ENCODE measurements around the gene PLEKHG4B.

PLEKHG4B gene

DNA sequence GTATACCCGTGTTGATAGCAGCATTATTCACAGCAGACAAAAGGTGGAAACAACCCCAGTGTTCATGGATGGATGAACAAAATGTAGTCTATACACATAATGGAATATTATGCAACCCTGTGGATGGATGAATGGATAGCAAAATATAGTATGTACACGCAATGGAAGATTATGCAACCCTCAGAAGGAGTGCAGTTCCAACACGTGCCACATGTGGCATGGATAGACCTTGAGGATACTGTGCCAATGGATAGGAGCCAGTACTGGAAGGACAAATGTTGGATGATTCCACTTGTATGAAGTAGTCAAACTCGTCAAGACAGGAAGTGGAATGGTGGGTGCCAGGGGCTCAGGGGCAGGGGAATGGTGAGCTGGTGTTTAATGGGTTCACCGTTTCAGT, 44.9 kb downstream of the PLEKHG4B start:
- no peak for DNase-seq

DNA sequence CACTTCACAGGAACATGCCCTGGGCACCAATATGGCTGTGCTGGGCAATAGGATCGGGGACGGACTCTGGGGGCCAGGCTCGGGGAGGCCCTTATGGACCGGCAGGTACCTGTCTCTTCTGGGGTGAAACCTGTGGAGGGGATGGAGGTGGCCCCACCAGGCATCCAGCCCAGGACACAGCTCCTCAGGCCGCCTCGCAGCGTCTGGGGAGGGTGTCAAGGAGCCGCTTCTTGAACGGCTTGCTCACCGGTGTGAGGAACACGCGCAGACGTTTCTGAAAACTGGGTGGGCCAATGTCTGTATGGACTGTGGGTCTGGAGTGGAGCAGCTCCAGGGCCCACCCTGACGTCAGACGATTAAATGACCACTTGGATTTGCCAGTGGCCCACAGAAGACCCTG, 45.8 kb downstream of the PLEKHG4B start:
- DNase-seq = no peak

DNA sequence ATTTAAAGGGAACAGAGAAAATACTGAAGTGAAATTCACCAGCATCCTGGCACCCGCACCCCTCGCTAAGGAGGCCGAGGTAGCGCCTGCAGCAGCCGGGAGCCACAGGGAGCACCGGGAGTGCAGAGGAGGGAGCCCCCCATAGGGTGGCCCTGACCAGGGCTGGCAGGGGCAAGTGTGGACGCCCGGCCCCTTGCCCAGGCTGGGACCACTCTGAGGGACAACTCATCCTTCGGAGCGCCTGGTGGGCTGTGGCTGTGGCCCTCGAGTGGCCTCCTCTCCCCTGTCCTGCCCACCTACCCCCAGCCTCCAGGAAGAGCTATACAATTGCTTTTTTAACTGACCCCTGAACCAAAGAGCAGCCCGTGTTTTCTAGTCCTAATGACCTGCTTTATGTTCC, 47.0 kb downstream of the PLEKHG4B start:
- no peak for DNase-seq

DNA sequence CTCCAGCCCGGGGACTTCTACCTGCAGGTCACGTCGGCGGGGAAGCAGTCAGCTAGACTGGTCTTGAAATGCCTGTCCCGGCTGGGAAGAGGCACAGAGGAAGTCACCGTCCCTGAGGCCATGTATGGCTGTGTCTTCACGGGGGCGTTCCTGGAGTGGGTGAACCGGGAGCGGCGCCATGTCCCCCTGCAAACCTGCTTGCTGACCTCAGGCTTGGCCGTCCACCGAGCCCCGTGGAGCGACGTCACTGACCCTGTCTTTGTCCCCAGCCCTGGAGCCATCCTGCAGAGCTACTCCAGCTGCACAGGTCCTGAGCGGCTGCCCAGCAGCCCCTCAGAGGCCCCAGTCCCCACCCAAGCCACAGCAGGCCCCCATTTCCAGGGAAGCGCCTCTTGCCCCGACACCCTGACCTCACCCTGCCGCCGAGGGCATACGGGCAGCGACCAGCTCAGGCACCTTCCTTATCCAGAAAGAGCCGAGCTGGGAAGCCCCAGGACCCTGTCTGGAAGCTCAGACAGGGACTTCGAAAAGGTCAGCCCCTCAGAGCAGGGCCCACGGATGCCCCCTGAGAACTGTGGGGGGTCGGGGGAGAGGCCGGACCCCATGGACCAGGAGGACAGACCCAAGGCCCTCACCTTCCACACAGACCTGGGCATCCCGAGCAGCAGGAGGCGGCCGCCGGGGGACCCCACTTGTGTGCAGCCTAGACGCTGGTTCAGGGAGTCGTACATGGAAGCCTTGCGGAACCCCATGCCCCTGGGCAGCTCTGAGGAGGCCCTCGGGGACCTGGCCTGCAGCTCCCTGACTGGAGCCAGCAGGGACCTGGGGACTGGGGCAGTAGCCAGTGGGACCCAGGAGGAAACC, 47.8 kb downstream of the PLEKHG4B start:
- DNase-seq = no peak

DNA sequence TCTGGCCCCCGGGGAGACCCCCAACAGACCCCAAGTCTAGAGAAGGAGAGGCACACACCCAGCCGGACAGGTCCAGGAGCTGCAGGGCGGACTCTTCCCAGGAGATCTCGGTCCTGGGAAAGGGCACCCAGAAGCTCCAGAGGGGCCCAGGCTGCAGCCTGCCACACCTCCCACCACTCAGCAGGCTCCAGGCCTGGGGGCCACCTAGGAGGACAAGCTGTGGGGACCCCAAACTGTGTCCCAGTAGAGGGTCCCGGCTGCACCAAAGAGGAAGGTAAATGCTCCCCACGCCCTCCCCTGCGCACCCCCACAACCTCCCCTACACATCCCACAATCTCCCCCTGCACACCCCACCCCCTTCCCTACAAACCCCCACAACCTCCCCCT, 48.5 kb downstream of the PLEKHG4B start:
- no peak for DNase-seq

DNA sequence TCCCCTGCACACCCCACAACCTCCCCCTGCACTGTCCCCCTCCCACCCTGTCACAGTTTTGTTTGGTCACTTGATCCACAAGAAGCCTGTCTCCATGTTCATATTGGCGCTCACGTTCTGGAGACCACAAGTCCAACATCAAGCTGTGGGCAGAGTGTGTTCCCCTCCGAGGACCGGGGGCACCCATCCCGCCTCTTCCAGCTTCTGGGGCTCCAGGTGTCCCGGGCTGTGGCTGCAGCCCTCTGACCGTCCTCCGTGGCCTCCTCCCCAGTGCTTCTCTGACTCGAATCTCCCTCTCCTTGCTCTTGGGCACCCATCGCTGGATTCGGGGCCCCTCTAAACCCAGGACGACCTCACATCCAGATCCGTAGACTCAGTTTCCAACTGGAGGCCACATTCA, 49.2 kb downstream of the PLEKHG4B start:
- DNase-seq = no peak

DNA sequence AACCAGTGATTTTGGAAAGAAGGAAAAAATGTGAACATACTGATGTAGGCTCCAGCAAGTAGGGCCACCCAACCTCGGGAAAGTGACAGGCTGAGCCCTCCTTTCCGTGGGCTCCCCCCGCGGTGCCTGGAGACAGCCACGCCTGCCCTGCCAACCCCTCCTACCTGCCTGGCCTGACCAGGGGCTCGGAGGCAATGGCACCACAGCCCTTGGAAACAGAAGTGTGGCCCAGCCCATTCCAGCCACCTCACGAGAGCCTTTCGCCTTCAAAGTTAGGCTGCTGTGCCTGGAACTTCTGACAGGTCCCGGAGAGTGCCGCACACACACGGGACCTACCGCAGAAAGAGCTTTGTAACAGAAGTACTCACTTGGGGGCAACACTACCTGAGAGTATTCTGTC, 49.8 kb downstream of the PLEKHG4B start:
- DNase-seq = no peak

DNA sequence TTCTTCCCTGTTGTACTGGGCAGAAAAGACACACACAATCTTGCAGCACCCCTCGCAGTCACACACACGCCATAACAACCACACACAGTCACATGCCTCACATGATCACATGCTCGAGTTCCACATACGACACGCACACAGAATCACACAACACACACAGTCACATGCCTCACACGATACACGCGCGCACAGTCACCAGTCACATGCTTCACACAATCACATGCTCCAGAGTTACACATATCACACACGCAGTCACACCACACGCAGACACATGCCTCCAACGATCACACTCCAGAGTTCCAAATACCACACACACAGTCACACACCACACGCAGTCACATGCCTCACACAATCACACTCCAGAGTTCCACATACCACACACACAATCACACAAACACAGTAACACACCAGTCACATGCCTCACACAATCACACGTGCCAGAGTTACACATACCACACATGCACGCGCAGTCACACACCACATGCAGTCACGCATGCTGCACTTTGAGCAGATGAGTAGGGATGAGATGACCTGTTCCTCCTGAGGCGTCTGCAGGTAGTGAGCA, 50.4 kb downstream of the PLEKHG4B start:
- DNase-seq = no peak

DNA sequence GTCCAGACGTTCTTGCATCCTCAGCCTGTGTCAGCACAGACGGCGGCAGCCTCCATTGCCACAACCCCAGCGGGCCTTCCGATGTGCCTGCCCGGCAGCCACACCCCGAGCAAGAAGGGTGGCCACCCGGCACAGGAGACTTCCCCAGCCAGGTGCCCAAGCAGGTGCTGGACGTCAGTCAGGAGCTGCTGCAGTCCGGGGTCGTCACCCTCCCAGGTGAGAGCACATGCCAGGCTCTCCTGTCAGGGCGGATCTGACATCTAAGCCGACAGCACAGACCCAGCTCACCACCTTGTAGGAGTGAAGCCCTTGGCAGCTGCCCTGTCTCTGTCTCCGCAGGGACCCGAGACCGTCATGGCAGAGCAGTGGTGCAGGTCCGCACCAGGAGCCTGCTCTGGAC, 51.1 kb downstream of the PLEKHG4B start:
- DNase-seq = no peak

DNA sequence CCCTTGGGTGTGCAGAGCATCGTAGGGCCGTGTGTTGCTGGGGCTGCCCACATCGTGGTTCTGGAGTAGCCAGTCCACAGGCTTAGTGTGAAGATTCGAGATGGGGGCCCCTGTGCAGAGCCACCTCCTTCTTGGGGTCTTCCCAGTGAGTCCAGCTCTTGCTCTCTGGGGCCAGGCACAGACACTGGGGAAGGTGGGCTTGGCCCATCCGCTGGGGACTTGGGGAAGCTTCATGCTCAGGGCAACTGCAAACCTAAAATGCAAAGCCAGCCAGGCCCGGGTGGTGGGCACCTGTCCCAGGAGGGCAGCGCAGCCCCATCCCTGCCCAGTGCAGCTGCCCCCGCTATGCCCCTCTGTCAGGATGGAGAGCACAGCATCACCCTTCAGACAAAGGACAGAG, 53.0 kb downstream of the PLEKHG4B start:
- DNase-seq = no peak

DNA sequence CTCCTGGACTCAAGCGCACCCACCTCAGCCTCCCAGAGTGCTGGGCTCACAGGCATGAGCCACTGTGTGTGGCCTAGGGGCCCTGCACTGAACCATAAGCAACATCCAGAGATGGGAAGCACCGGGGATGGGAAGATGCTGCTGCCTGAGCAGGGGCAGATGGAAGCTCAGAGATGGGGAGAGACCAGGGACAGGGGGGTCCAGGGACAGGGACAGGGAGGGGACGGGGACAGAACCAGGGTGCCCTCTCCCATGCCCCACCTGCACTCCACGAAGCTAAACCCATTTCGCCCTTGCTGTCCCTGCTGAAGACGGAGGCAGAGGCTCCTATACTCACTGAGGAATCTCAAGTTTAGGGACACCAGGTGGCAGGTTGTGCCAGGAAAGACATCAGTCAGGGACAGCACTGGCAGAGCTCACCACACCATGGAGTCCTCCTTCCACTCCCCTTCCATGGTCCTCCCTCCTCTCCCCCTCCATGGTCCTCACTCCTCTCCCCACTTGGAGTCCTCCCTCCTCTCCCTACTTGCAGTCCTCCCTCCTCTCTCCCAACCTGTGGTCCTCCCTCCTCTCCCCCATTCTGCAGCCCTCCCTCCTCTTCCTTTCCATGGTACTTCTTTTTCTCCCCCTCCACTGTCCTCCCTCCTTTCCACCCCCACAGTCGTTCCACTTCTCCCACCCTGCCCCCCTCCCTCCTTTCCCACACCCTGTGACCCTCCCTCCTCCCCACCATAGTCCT, 53.8 kb downstream of the PLEKHG4B start:
- no peak for DNase-seq

DNA sequence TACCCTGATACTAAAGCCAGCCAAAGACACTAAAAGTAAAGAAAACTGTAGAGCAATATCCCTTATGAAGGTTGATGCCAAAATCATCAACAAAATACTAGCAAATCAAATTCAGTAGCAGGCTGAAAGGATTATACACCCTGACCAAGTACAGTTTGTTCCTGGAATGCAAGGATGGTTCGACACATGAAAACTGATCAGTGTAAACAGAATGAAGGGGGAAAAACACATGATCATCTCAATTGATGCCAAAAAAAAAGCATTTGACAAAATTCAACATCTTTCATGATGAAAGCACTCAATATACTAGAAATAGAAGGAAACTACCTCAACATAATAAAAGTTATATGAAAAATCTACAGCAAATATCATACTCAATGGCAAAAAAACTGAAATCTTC, 55.8 kb downstream of the PLEKHG4B start:
- no peak for DNase-seq

DNA sequence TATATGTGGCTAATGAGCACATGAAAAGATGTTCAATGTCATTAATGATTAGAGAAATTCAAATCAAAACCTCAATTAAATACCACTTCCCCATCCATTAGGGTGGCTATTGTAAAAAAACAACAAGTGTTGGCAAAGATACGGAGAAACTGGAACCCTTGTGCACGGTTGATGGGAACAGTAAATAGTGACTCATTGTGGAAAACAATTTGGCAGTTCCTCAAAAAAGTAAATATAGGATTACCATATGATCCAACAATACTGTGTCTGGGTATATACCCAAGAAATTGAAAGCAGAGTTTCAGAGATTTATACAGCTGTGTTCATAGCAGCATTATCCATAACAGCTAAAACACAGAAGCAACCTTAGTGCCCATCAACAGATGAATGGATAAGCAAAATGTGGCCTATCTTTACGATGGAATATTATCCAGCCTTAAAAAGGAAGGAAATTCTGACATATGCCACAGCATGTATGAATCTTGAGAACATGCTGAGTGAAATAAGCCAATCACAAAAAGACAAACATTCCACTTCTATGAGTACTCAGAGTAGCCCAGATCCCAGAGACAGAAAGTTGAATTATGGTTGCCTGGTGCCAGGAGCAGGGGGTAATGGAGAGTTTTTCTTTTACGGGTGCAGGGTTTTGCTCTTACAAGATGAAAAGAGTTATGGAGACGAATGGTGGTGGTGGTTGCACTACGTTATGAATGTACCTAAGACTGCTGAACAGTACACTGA, 57.9 kb downstream of the PLEKHG4B start:
- no peak for DNase-seq

DNA sequence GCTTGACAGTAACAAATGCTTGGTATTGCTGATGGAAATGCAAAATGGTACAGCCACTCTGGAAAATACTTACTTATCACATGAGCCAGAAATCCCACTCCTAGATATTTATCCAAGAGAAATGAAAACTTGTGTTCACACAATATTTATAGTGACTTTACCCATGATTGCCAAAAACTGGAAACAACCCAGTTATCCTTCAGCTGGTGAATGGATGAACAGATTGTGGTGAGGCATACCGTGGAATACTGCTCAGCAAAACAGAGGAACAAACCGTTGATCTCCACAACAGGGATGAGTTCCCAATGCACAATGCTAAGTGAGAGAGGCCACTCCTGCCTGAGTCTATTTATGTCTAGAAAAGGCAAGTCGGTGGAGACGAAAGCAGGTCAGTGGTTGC, 58.8 kb downstream of the PLEKHG4B start:
- DNase-seq = no peak

DNA sequence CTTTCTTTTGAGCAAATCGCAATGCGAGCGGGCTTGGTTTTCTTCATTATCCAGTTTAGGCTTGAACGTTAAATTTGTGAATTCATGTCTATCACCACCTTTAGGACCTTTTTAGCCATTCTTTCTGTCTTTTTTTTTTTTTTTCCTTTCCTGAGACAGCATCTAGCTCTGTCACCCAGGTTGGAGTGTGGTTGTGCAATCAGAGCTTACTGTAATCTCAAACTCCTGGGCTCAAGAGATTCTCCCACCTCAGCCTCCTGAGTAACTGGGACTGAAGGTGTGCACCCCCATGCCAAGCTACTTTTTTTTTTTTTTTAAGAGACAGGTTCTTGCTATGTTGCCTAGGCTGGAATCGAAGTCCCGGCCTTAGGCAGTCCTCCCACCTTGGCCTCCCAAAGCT, 60.1 kb downstream of the PLEKHG4B start:
- DNase-seq = no peak

DNA sequence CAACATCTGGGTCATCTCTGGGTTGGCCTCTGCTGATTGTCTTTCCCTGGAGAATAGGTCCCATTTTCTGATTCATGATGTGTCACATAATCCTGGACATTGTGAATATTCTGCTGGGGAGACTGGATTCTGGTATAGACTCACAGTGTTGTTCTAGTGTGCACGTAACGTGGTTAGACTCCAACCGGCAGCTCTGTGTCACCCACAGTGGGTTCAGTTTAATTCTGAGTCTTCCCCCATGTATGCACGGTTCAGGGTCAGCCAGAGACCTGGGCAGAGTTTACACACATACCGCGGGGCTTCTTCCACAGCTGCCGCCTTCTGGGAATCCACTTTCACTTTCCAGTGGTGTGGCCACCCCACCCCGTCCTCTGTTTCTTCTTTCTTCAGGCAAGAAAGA, 61.3 kb downstream of the PLEKHG4B start:
- no peak for DNase-seq

DNA sequence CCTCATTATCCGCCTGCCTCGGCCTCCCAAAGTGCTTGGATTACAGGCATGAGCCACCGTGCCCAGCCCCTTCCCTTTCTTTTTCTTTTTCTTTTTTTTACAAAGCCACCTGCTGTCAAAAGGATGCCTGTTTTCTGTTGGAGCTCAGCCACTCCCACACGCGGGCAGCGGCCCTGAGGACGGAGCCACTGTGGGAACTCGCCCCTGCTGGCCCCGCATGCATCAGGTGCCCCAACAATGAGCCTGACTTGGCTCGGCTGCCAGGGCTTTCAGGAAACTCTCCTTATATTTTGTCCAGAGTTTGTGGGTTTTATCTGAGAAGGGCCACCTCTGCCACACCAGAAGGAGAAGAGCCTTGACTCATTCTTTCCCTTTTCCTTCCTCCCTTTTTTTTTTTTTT, 62.3 kb downstream of the PLEKHG4B start:
- no peak for DNase-seq

DNA sequence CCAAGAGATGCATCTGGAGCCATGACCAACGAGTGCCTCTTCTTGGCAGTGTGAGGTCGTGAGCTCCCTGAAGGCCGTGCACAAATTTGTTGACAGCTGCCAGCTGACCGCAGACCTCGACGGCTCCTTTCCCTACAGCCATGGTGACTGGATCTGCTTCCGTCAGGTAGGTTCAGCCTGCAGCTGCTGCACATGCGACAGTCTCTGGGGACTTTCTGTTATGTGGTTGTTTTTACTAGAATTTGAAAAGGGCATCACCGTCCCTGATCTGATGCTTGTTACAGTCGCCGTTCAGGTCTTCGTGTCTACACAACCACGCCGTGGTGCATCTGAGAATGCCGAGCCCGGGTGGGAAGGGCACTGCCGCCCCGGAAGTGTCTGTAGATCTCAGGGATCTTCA, 62.9 kb downstream of the PLEKHG4B start:
- no peak for DNase-seq

DNA sequence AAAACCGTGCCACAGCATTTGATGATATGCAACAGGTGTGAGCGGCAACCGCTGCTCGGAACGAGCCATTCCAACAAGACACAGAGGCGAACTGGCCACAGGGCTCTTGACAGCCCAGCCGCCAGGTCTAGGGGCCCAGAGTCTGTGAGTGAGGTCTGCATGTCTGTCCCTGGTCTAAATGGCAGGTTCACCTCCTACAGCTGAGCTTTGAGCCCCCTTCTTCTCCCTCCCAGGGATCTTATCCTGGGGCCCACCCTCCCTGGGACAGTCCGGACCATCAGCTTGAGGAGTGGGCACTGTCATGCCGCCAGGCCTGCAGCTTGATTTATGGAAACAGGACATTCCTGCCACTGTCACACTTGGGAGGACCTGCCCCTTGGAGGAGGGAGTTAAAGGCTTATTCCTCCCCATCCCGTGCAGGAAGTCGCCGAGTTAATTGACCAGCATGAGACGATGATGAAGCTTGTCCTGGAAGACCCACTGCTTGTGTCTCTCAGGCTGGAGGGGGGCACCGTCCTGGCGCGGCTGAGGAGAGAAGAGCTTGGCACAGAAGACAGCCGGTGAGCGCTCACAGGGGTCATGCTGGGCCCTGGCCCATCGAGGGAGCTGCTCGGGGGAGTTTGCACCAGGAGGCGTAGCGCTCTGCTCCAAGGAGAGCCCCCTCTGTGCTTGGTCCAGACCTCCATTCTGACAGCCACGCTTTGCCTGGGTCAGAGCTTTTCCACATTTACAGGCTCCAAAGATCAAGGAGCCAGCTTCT, 63.9 kb downstream of the PLEKHG4B start:
- no peak for DNase-seq

DNA sequence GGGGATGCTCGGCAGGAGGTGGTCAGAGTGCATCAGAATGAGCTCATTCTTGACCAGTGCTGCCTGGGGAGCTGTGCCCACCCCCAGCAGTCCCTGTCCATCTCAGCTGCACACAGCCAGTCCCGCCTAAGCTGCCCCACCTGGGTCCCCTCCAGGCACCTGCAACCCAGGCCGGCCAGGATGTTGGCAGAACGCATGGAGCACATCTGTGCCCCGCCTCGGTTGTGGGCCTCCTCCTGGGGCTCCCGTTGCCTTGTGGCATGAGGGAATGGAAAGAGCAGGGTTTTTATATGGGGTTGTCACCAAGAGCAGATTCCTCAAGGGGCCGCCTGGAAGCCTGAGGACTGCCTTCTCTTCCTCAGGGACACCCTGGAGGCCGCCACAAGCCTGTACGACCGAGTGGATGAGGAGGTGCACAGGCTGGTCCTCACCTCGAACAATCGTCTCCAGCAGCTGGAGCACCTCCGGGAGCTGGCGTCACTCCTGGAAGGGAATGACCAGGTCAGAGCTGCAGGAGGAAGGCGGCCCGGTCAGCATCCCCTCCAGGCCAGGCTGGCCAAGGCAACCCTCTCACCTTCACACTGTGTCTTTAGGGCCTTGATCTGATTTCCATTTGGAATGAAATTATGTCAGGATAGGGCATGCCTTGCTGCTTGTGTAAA, 64.6 kb downstream of the PLEKHG4B start:
- no peak for DNase-seq

DNA sequence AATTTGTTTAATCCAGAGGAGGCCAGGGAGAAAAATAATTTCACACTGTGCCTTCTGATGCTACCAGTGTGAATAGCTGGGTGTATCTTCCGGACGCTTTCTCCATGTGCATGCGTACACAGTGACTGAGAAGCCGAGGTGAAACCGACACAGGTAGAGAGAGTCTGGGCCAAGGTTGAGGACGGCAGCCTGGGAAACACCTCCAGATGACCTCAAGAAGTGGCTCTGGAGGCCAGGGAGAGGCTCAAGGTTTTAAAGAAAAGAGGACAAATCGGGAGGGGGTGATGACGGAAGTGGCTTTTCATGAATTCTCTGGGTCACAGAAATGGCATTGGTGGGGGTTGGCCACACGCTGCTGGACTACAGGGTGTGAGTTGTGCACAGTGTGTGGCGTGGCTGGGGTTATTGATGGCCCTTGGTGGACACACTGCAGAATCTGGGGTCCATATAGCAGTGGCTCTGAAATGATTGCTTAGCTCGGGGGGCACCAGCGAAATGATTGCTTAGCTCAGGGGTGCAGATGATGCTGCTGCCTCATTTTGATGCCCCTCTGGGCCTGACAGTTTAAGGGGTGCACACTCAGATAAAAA, 65.3 kb downstream of the PLEKHG4B start:
- DNase-seq = no peak

DNA sequence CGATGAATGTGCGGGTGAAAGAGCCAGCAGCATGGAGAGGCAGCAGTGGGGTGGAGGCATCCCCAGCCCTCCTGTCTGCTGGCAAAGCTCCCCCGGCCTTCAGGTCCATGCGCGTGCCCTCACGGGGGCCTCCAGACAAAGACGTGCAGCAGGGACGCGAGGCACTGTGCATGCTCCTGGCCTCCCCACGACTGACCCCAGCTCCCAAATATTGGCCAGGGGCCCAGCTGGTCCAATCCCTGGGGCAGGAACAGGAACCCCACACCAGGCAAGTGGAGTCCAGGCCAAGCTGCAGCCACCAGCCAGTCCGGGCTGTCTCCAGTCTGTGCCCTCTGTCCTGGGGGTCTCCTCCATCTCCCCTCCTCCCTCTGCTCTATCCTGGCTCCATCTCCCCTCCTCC, 65.8 kb downstream of the PLEKHG4B start:
- no peak for DNase-seq
